Vagina (tissue), 2 donors: ENCODE data around the gene TOLLIP.

Experiments
- CTCF ChIP-seq, 3 experiments: fragments of 450-650 bp in 2 of 3; fragments of 200-600 bp in 1 of 3; sonication (generic) in 1 of 3; IDR thresholded peaks; one replicate each; pipeline ENCODE4 v1.5.1; 2017 to 2019; ENCODE audit warnings: antibody characterized with exemption in 3 of 3, mild to moderate bottlenecking in 2 of 3, moderate library complexity in 2 of 3
- POLR2A ChIP-seq, 2 donors: fragments of 450-650 bp; IDR thresholded peaks; one replicate each; pipeline ENCODE4 v1.6.1; 2017; ENCODE audit warnings: antibody characterized with exemption in 2 of 2, mild to moderate bottlenecking in 2 of 2, moderate library complexity in 2 of 2

- no peak for TF ChIP-seq CTCF (IDR thresholded peaks at IDR 0.05)
- no peak for TF ChIP-seq POLR2A (IDR thresholded peaks at IDR 0.05)
Measured at GRCh38 chr11:1351278-1351937, 42.0 kb upstream of the TOLLIP start.
